Nephron progenitor cell (in vitro differentiated cells): ENCODE results near the gene ARID2.

ENCODE experiments used
- DNase-seq: peaks from one replicate; pipeline ENCODE4 v3.0.0; 2021
- H3K27ac Mint-ChIP-seq: 2 replicates; pipeline ENCODE4 v1.8.0; 2021; ENCODE audit warnings: mild to moderate bottlenecking, moderate library complexity, mixed read lengths
- H3K27me3 Mint-ChIP-seq: 2 replicates; pipeline ENCODE4 v1.8.0; 2021; ENCODE audit warnings: mild to moderate bottlenecking, low read depth, mixed read lengths; ENCODE audit not compliant: poor library complexity
- H3K36me3 Mint-ChIP-seq: 2 replicates; pipeline ENCODE4 v1.8.0; 2021; ENCODE audit warnings: low read depth, mixed read lengths
- H3K4me1 Mint-ChIP-seq: 2 replicates; pipeline ENCODE4 v1.8.0; 2021; ENCODE audit warnings: mixed read lengths
- H3K4me3 Mint-ChIP-seq: 2 replicates; pipeline ENCODE4 v1.8.0; 2021; ENCODE audit warnings: mild to moderate bottlenecking, moderate library complexity, mixed read lengths
- H3K9me3 Mint-ChIP-seq: 2 replicates; pipeline ENCODE4 v1.8.0; 2021; ENCODE audit warnings: mild to moderate bottlenecking, moderate library complexity, mixed read lengths
- TF ChIP-seq, protein P1 (sequence below): fragments of 200-600 bp; sonication (generic); IDR thresholded peaks from 2 replicates; pipeline ENCODE4 v1.5.0; 2021; ENCODE audit warnings: antibody characterized with exemption

Gene ARID2

DNA sequence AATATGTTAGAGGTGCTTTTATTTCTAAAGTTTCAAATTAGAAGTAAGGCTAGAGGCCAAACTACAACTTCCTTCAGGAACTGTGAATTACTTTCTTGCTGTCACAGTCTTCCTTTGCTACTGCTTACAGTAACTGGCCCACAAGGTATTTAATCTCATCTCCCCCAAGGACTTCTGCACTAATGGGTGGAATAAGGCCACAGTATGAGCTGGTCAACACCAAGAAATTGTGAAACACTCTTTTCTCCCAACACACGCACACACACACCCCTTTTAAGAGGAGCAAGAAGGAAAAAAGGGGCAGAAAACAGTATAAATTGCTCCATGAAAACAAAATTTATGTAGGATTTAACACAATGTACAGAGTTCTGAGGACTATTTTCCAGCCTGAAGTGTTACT, 215.3 kb downstream of the ARID2 start:
- TF ChIP-seq, protein P1, sequence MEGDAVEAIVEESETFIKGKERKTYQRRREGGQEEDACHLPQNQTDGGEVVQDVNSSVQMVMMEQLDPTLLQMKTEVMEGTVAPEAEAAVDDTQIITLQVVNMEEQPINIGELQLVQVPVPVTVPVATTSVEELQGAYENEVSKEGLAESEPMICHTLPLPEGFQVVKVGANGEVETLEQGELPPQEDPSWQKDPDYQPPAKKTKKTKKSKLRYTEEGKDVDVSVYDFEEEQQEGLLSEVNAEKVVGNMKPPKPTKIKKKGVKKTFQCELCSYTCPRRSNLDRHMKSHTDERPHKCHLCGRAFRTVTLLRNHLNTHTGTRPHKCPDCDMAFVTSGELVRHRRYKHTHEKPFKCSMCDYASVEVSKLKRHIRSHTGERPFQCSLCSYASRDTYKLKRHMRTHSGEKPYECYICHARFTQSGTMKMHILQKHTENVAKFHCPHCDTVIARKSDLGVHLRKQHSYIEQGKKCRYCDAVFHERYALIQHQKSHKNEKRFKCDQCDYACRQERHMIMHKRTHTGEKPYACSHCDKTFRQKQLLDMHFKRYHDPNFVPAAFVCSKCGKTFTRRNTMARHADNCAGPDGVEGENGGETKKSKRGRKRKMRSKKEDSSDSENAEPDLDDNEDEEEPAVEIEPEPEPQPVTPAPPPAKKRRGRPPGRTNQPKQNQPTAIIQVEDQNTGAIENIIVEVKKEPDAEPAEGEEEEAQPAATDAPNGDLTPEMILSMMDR, result no peak

DNA sequence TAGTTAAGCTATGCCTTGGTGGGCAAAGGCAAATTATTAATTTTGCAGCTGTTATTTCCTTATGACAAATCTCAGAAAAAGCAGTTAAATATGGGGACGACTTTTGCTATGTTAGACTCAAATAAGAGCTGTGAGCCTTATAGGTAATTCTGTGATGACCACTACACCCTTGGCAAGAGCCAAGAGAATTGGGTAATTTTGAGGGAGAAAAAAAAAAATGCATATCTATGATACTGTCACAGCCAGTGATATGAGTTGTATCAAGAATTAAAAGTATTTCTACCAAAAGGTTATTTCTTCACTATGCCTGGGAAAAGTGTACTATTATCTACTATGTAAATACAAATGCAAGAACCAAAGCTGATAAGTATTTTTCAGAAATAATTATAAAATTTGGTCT, 216.9 kb downstream of the ARID2 start:
- Mint-ChIP-seq H3K36me3 (peaks cover 71% of the 10 kb centered on the region), H3K4me3 (no peak overlapping the region), H3K9me3 (no peaks in the 10 kb centered on the region), H3K4me1 (no peaks in the 10 kb centered on the region), H3K27me3 (no peaks in the 10 kb centered on the region), H3K27ac (no peak overlapping the region)
- no peak for DNase-seq
- TF ChIP-seq, protein P1, result no peak

More for the DNA sequence above, 215.3 kb downstream of the ARID2 start:
- H3K36me3 Mint-ChIP-seq, result peaks cover 78% of the 10 kb centered on the region
- no peak for DNase-seq
- no peak overlapping the region for H3K4me3 Mint-ChIP-seq
- H3K27ac Mint-ChIP-seq, result no peak overlapping the region
- no peaks in the 10 kb centered on the region for H3K9me3 Mint-ChIP-seq
- no peaks in the 10 kb centered on the region for H3K27me3 Mint-ChIP-seq
- H3K4me1 Mint-ChIP-seq, result no peaks in the 10 kb centered on the region

DNA sequence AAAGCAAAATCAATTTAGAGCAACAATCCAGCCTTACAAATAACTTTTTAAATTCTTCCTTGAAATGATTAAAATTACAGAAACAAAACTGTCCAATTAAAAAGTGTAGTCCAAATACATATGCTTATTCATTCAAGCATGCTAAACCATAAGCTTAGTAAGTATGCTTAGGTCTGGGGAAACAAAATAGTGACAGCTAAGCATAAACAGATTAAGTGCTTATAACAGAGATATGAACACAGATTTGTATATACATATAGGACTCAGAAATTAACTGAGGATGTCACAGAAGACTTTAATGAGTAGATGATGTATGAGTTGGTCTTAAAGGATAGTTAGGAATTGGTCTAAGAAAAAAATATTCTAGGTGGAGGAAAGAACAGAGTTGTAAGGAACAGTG, 219.0 kb downstream of the ARID2 start:
- no peaks in the 10 kb centered on the region for H3K9me3 Mint-ChIP-seq
- no peak overlapping the region for H3K27ac Mint-ChIP-seq
- H3K4me1 Mint-ChIP-seq, result no peaks in the 10 kb centered on the region
- TF ChIP-seq, protein P1, result no peak
- DNase-seq, result no peak
- H3K27me3 Mint-ChIP-seq, result no peaks in the 10 kb centered on the region
- no peak overlapping the region for H3K4me3 Mint-ChIP-seq
- H3K36me3 Mint-ChIP-seq, result peaks cover 54% of the 10 kb centered on the region
